Mucosa of rectum (tissue), 2 donors: ENCODE measurements around the gene PFN3.
A peak's percentile ranks its signal among the peaks of the same experiment; 100 is the strongest.
"Not testable (repeated sequence)": the region's sequence is repeated elsewhere in the genome, so short reads cannot be mapped to it uniquely, and the experiment has no call there.

Experiments used
- H3K27ac ChIP-seq, 2 donors: one replicate each; pipeline ENCODE4 v1.7.0; 2013; ENCODE audit warnings: inconsistent platforms in 2 of 2, low read depth in 2 of 2, low read length in 2 of 2
- H3K27me3 ChIP-seq, 2 donors: one replicate each; pipeline ENCODE4 v1.7.0; 2013; ENCODE audit warnings: low read length in 2 of 2; ENCODE audit not compliant: control insufficient read depth in 2 of 2, insufficient read depth in 2 of 2
- H3K36me3 ChIP-seq, 2 donors: one replicate each; pipeline ENCODE4 v1.7.0; 2013; ENCODE audit warnings: low read length in 2 of 2; ENCODE audit not compliant: control insufficient read depth in 2 of 2, insufficient read depth in 2 of 2
- H3K4me1 ChIP-seq, 2 donors: one replicate each; pipeline ENCODE4 v1.7.0; 2013; ENCODE audit warnings: low read length in 2 of 2, mild to moderate bottlenecking in 1 of 2; ENCODE audit not compliant: control insufficient read depth in 2 of 2, insufficient read depth in 2 of 2
- H3K4me3 ChIP-seq, 2 donors: one replicate each; pipeline ENCODE4 v1.7.0; 2013; ENCODE audit warnings: low read length in 2 of 2
- H3K9ac ChIP-seq, 2 donors: one replicate each; pipeline ENCODE4 v1.7.0; 2013; ENCODE audit warnings: low read length in 2 of 2, low read depth in 1 of 2, mild to moderate bottlenecking in 1 of 2
- H3K9me3 ChIP-seq, 2 donors: one replicate each; pipeline ENCODE4 v1.7.0; 2013; ENCODE audit warnings: low read length in 2 of 2; ENCODE audit not compliant: control insufficient read depth in 2 of 2
- donor health status: healthy.
- donor health status: Normal muscosa, but diverticular disease.

The PFN3 gene

GRCh38 chr5:177423671-177424070, 23.2 kb upstream of the PFN3 start:
- Histone ChIP-seq H3K27me3 (no peaks in the 10 kb centered on the region), H3K9me3 (no peaks in the 10 kb centered on the region), H3K9ac (no peak overlapping the region), H3K36me3 (no peaks in the 10 kb centered on the region), H3K4me3 (no peak overlapping the region), H3K4me1 (peaks cover 19 to 24% of the 10 kb centered on the region in 2 donors), H3K27ac (no peak overlapping the region)

- Histone ChIP-seq H3K9me3 (no peaks in the 10 kb centered on the region), H3K36me3 (no peaks in the 10 kb centered on the region), H3K27me3 (no peaks in the 10 kb centered on the region), H3K27ac (no peak overlapping the region), H3K4me3 (no peak overlapping the region), H3K9ac (peak overlapping the region in 1 of 2 donors; percentile 27), H3K4me1 (peaks cover 9 to 12% of the 10 kb centered on the region in 2 donors)
These were observed 20.8 kb upstream of the PFN3 start for GRCh38 chr5:177421062-177421798.

GRCh38 chr5:177420472-177420871, 20.0 kb upstream of the PFN3 start:
- not testable (repeated sequence) for H3K4me1 ChIP-seq

GRCh38 chr5:177419046-177419445, 18.6 kb upstream of the PFN3 start:
- no peaks in the 10 kb centered on the region for H3K27me3 ChIP-seq
- H3K9me3 ChIP-seq: no peaks in the 10 kb centered on the region
- H3K36me3 ChIP-seq: no peaks in the 10 kb centered on the region
- H3K4me1 ChIP-seq: peaks cover 0 to 4% of the 10 kb centered on the region in 2 donors
- H3K4me3 ChIP-seq: no peak overlapping the region
- H3K9ac ChIP-seq: no peak overlapping the region
- no peak overlapping the region for H3K27ac ChIP-seq

More at GRCh38 chr5:177420472-177420871, 20.0 kb upstream of the PFN3 start:
- H3K27me3 ChIP-seq, H3K9me3 ChIP-seq, H3K36me3 ChIP-seq: not testable (repeated sequence)
- peak overlapping the region in 1 of 2 donors; percentile 30 for H3K4me3 ChIP-seq
- H3K27ac ChIP-seq: peak overlapping the region in 1 of 2 donors; percentile 42
- H3K9ac ChIP-seq: peak overlapping the region in 1 of 2 donors; percentile 27

- H3K4me3 ChIP-seq, H3K9ac ChIP-seq, H3K36me3 ChIP-seq, H3K9me3 ChIP-seq, H3K4me1 ChIP-seq, H3K27me3 ChIP-seq, H3K27ac ChIP-seq: not testable (repeated sequence)
These were observed 16.6 kb upstream of the PFN3 start for GRCh38 chr5:177417081-177417480.

GRCh38 chr5:177414481-177414880, 14.0 kb upstream of the PFN3 start:
- no peak overlapping the region for H3K9ac ChIP-seq
- H3K4me1 ChIP-seq: peaks cover 2 to 4% of the 10 kb centered on the region in 2 donors
- H3K27me3 ChIP-seq: no peaks in the 10 kb centered on the region
- H3K27ac ChIP-seq: no peak overlapping the region
- H3K36me3 ChIP-seq: no peaks in the 10 kb centered on the region
- no peaks in the 10 kb centered on the region for H3K9me3 ChIP-seq
- H3K4me3 ChIP-seq: no peak overlapping the region

GRCh38 chr5:177412603-177413233, 12.3 kb upstream of the PFN3 start:
- H3K9ac ChIP-seq: peak overlapping the region in 1 of 2 donors; percentile 32
- no peaks in the 10 kb centered on the region for H3K9me3 ChIP-seq
- no peaks in the 10 kb centered on the region for H3K27me3 ChIP-seq
- H3K27ac ChIP-seq: peak overlapping the region; percentile 31 to 74
- H3K4me1 ChIP-seq: peaks cover 2 to 4% of the 10 kb centered on the region in 2 donors
- H3K4me3 ChIP-seq: no peak overlapping the region
- no peaks in the 10 kb centered on the region for H3K36me3 ChIP-seq

- H3K36me3 ChIP-seq: no peaks in the 10 kb centered on the region
- no peak overlapping the region for H3K9ac ChIP-seq
- no peak overlapping the region for H3K27ac ChIP-seq
- no peaks in the 10 kb centered on the region for H3K9me3 ChIP-seq
- H3K27me3 ChIP-seq: no peaks in the 10 kb centered on the region
- peaks cover 0 to 4% of the 10 kb centered on the region in 2 donors for H3K4me1 ChIP-seq
- no peak overlapping the region for H3K4me3 ChIP-seq
These were observed 10.1 kb upstream of the PFN3 start for GRCh38 chr5:177410575-177410974.

- Histone ChIP-seq H3K4me1 (peaks cover 9 to 17% of the 10 kb centered on the region in 2 donors), H3K36me3 (no peaks in the 10 kb centered on the region), H3K27ac (no peak within 1 kb of the TSS), H3K4me3 (no peak within 1 kb of the TSS), H3K9me3 (no peaks in the 10 kb centered on the region), H3K9ac (no peak within 1 kb of the TSS), H3K27me3 (no peaks in the 10 kb centered on the region)
These were observed 8.8 kb upstream of the PFN3 start, which contains the start of gene F12 for GRCh38 chr5:177409043-177409801. TSS of gene F12 (minus strand) at chr5:177409564. CDS start at chr5:177409527, 37 bp downstream.

- Histone ChIP-seq H3K9me3 (no peaks in the 10 kb centered on the region), H3K27ac (peak overlapping the region in 1 of 2 donors; percentile 23), H3K4me1 (peaks cover 32 to 35% of the 10 kb centered on the region in 2 donors), H3K4me3 (no peak overlapping the region), H3K9ac (no peak overlapping the region), H3K36me3 (no peaks in the 10 kb centered on the region), H3K27me3 (peaks cover 0 to 9% of the 10 kb centered on the region in 2 donors)
These were observed 5.3 kb upstream of the PFN3 start for GRCh38 chr5:177405805-177406204.
